Stimulated activated CD4-positive, alpha-beta T cell treated with anti-CD3 and anti-CD28 coated beads, Interleukin-12 subunit alpha, Interleukin-12 subunit beta, amount 100 ng/mL, for 48 hours (primary cell): ENCODE measurements around the gene ROBO2.

Experiments used
- DNase-seq, 3 donors: peaks; one replicate each; pipeline ENCODE4 v3.0.0-alpha.2; 2020; ENCODE audit warnings: low read depth in 2 of 3, low spot score in 1 of 3

The ROBO2 gene

GRCh38 chr3:77051591-77051990, 11.7 kb downstream of the ROBO2 start:
- DNase-seq: no peak

DNA sequence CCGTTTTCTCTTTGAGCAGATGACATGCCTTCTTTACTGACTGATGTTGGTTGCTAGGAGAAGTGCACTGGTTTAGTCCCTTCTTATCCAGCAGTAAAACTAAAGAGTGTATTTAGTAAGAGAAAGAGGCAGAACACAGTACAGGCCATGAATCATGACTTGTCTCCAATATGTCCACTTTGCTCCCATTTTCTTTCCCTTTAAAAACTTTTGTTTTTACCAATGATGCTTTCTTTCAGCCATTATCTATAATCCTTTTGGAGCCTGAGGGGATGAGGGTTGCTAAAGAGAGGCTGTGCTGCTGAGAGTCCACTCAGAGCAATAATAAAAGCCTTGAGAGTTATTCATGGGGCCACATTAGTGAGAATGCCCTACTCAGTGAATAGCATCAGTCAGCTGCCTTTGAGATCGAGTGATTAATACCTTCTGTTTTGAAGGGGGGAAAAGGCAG, 12.2 kb downstream of the ROBO2 start:
- DNase-seq: no peak

DNA sequence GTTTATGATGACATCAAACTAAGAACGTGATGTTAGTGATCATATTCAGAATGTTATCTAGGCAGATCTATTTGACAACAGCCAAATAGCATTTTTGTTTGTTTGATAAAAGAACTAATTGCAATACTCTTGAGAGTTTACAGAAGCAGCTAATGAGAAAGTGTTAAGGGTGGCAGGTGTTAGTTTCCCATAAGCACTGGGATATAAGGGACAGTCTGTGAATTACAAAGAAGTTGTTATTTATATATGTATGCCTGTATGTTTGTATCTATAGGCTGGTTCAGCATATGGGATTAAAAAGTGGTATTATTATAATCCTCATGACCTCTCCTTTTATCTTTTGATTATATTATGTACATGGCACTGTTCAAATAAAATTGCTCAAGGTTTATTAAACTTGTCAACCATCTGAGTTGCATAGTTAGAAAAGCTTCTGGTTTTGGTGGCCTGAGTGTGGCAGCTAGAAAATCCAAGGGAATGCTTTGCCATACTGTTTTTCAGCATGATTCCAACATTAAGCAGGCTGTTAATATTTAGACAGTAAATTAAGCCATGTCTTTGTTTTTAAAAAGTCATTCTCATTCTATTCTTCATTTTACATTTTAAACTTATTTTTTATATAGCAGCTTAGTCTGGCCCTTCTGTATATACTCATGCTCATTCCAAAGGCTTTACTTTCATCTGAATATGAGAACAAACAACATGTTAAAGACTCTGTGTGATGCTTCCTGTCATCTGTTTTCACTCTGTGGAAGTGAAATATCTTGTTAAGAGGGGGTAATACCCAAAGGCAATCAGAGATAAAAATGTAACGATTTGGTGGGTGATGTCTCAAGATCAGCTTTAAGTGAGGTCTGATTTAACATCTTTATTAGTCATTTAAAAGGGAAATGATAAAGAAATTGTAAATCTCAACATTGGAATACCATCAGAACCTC, 13.1 kb downstream of the ROBO2 start:
- DNase-seq: no peak

- DNase-seq: no peak
These were observed 13.9 kb downstream of the ROBO2 start for GRCh38 chr3:77053795-77054194.

DNA sequence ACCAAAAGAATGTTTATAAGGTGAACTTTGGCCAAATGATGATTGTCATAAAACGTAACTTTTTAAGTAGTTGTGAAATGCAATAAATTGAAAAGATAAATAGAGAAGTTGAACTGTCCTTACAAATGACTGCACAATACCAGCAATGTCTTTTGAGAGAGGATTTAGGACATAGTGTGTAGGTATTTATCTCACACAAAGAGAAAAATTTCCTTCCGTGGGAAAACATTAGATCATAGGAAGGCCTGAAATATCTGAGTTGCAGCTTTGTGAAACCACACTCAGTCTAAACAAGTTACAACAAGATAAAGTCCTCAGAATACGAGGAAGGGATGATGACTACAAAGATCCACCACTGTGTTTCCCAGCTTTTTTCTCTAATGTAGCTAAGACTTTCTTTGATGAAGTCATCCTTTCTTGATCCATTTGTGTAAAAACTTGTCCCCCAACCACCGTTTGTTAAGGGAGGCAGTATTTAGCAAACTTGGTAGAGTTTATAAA, 16.0 kb downstream of the ROBO2 start:
- no peak for DNase-seq

DNA sequence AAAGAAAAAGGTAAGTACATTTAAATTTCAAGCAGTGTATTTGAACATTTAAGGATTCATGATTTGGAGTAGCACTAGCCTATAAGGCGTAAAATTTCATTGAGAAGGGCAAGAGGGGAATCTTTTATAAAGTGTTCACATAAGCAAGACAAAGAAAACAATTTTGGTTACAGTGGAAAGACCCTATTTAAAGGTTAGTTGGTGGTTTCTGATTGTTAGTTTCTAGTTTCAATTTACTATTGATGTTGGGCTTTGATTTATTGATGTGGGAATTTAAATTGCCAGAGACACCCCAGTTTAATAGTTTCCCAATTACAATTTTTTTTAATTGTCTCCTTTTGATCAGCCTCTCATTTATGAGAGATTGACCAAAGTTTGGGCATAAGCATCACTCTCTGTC, 19.5 kb downstream of the ROBO2 start:
- DNase-seq: no peak

GRCh38 chr3:77063423-77063822, 23.5 kb downstream of the ROBO2 start:
- DNase-seq: no peak

DNA sequence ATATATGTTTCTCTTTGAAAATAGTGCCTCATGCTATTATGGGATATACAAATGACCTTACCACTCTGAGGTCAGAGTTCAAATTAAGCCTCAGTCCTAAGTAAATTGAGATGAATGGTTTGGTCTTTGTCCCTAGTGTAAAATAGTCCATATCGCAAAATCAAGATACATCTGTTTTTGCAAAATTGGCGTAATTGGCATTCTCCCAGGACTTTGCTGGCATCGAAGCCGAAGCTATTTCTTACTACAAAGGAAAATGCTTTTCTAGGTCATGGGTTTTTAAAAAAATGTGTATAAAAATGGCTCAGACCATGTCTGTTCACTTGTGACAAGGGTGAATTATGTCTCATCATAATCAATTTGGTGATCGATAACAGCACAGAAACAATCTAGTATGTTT, 25.9 kb downstream of the ROBO2 start:
- DNase-seq: no peak

DNA sequence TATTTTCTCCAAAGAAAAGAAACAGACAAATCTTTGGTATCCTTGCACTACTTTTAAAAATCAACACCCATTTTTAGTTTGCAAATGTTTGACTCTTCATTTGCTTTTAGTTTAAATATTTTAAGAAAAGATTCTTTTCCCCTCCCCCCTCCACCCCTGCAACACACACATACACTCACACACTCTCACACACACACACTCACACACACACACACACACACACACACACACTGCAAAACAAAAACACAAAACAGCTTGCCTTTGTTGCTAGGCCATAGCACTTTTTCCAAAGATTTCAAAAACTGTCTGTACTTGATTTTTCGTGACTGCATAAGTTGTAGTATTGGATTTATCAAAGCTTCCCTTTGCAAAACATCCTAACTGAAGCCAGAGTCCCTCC, 26.9 kb downstream of the ROBO2 start:
- no peak for DNase-seq

DNA sequence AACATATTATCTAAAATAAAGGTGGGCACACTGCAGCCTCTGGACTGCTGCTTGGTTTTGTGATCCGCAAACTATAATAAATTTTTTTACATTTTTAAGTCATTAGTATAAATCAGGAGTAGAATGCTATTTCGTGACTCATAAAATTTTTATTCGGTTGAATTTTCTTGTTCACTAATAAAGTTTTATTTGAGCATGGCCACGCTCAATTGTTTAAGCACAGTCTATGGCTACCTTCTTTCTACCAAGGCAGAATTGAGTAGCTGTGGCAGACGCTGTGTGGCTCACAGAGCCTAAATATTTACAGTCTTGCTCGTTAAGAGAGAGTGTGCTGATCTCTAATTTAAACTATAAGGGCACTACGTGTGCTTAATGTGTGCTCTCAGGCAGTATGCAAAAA, 28.9 kb downstream of the ROBO2 start:
- DNase-seq: no peak

DNA sequence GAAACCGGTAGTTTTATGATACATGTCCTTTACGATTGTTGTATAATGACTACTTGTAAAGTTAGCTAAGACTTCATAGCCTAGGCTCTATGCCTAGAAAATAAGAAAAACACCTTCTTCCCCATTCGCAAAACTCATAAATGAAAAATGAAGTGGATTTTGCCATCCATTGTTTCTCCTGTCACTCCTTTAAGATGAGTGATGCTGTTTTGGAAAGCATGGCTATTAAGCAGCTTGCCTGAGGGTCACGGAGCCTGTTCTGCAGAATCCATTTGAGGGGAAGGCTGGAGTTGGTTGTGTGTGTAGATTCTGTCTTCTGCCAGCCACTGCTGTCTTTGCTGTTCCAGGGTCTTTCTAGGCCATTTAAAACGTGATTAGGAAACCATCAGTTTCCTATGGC, 31.5 kb downstream of the ROBO2 start:
- DNase-seq: no peak

DNA sequence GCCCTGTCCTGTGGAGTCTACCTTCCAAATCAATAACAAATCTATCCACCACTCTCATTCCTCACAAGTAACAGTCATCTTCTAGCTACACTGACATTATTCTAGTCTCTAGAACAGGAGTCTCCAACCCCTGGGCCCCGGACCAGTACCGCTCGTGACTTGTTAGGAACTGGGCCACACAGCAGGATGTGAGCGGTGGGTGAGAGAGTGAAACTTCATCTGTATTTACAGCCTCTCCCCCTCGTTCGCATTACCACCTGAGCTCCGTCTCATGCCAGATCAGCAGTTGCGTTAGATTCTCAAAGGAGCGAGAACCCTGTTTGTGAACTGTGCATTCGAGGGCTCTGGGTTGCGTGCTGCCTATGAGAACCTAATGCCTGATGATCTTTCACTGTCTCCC, 31.9 kb downstream of the ROBO2 start:
- DNase-seq: no peak

DNA sequence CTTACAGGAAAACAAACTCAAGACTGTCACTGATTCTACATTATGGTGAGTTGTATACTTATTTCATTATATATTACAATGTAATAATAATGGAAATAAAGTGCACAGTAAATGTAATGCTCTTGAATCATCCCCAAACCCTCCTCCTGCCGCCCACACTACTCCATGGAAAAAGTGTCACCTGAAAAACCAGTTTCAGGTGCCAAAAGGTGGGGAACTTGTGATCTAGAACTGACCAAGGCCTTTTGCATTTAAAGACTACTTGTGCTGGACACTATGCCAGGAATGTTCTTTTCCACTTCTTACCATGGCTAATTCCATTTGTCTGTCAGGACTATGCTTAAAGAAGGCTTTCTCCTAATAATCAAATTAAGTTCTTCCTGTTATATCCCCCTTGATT, 32.3 kb downstream of the ROBO2 start:
- DNase-seq: no peak

- no peak for DNase-seq
These were observed 38.4 kb downstream of the ROBO2 start for GRCh38 chr3:77078279-77078678.

- DNase-seq: no peak
These were observed 40.2 kb downstream of the ROBO2 start for GRCh38 chr3:77079988-77080610.

- no peak for DNase-seq
These were observed 41.4 kb downstream of the ROBO2 start for GRCh38 chr3:77081240-77081661.

DNA sequence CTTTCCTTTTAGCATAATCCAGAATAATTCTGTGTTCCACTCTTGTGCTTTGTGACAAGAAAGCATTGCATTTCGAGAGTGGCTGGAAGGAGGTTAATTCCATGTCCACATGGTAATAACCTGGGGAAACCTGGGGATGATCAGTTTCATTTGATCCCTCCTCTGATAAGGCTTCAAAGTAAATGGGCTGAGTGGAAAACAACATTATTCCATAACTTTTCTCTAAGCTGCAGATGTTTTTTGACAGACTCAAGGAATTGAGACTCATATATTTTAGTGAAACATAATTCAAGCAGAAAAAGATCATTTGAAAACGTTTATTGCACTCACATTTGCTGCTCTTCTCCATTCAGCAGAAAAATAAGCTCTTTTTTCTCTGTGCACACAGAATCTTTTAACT, 44.6 kb downstream of the ROBO2 start:
- no peak for DNase-seq

GRCh38 chr3:77086408-77086807, 46.5 kb downstream of the ROBO2 start:
- DNase-seq: no peak

DNA sequence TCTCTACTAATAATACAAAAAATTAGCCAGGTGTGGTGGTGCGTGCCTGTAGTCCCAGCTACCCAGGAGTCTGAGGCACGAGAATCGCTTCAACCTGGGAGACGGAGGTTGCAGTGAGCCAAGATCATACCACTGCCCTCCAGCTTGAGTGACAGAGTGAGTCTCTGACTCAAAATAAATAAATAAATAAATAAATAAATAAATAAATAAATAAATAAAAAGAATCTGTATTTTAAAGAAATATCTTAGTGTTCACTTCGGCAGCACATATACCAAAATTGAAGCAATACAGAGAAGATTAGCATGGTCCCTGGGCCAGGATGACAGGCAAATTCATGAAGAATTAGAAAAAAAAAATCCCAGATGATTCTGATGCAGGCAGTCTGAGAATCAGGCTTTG, 51.9 kb downstream of the ROBO2 start:
- no peak for DNase-seq

GRCh38 chr3:77093101-77093500, 53.2 kb downstream of the ROBO2 start:
- DNase-seq: no peak

GRCh38 chr3:77096145-77096544, 56.2 kb downstream of the ROBO2 start:
- no peak for DNase-seq
